A549 (cell line): ENCODE measurements around the gene DSCAML1. TPM values are rescaled to one million over a fixed set of nuclear protein-coding genes. Genes with fewer than 3 reads are reported as not detected.

Experiments used
- ATAC-seq, 2 experiments: fragments of 200-7000 bp in 1 of 2; fragments of >200 bp in 1 of 2; cut with Nextera tagmentation in 1 of 2; cut with Tn5 transposase in 1 of 2; 3 replicates each; pipeline versions ENCODE4 v1.8.0 to v1.9.1; 2018 to 2020; ENCODE audit warnings: mild to moderate bottlenecking in 1 of 2, moderate library complexity in 1 of 2
- CTCF ChIA-PET: fragments of 300-600 bp; sonication (Branson Sonifier 250); formaldehyde crosslinking; extraction: SDS; loops from one replicate; lab custom pipeline; 2021; ENCODE audit warnings: antibody characterized with exemption, inconsistent platforms; lab: Yijun Ruan, JAX
- POLR2A ChIA-PET: fragments of 350-600 bp; formaldehyde crosslinking; extraction: SDS; loops from one replicate; lab custom pipeline; 2021; ENCODE audit warnings: antibody characterized with exemption, inconsistent platforms; lab: Yijun Ruan, JAX
- DNase-seq, 2 experiments: peaks; one replicate each; pipeline versions ENCODE4 v3.0.0 to v3.0.0-alpha.2; 2011 to 2016; ENCODE audit warnings: low read depth in 1 of 2, low spot score in 1 of 2
- FAIRE-seq: peaks from 2 replicates; lab custom pipeline; 2011; peaks lifted over from hg19 to GRCh38; lab: Jason Lieb, UNC
- H3K27ac ChIP-seq, 2 experiments: fragments of >200 bp; sonication (Bioruptor Twin); formaldehyde crosslinking; 3 replicates each; pipeline ENCODE4 v1.5.1; 2016 to 2017
- H3K4me1 ChIP-seq: fragments of >200 bp; sonication (Bioruptor Twin); formaldehyde crosslinking; 3 replicates; pipeline ENCODE4 v1.6.1; 2016
- H3K4me2 ChIP-seq: fragments of >200 bp; sonication (Bioruptor Twin); formaldehyde crosslinking; 3 replicates; pipeline ENCODE4 v1.6.1; 2016
- H3K4me3 ChIP-seq: fragments of >200 bp; sonication (Bioruptor Twin); formaldehyde crosslinking; 3 replicates; pipeline ENCODE4 v1.5.1; 2016
- H3K9me3 ChIP-seq: fragments of >200 bp; sonication (Bioruptor Twin); formaldehyde crosslinking; 3 replicates; pipeline ENCODE4 v1.6.1; 2016
- CTCF ChIP-seq: fragments of >200 bp; sonication (Bioruptor Twin); formaldehyde crosslinking; IDR thresholded peaks from 3 replicates; pipeline ENCODE4 v1.5.1; 2016
- EHMT2 ChIP-seq: fragments of 200-600 bp; sonication (generic); IDR thresholded peaks from 2 replicates; pipeline ENCODE4 v1.6.1; 2016; ENCODE audit warnings: antibody characterized with exemption, low read depth, mild to moderate bottlenecking, moderate library complexity
- FOSL2 ChIP-seq, 2 experiments: fragments of 450-650 bp in 1 of 2; fragments of >200 bp in 1 of 2; sonication (Bioruptor Twin) in 1 of 2; formaldehyde crosslinking; IDR thresholded peaks; 2 replicates each; pipeline versions ENCODE4 v1.5.0 to v1.6.1; 2016 to 2020; ENCODE audit warnings: mild to moderate bottlenecking in 1 of 2, moderate library complexity in 1 of 2
- HEYL ChIP-seq: fragments of 250-450 bp; sonication (Bioruptor Pico); IDR thresholded peaks from 2 replicates; pipeline ENCODE4 v1.8.0; 2021; ENCODE audit warnings: mild to moderate bottlenecking, moderate library complexity
- HMGXB4 ChIP-seq: fragments of 250-450 bp; sonication (Bioruptor Pico); IDR thresholded peaks from 2 replicates; pipeline ENCODE4 v1.5.0; 2021; ENCODE audit warnings: mild to moderate bottlenecking, moderate library complexity, borderline replicate concordance
- HOXB13 ChIP-seq: fragments of 250-450 bp; sonication (Bioruptor Pico); IDR thresholded peaks from 2 replicates; pipeline ENCODE4 v1.5.0; 2020; ENCODE audit warnings: low read depth, mild to moderate bottlenecking, moderate library complexity
- HOXB5 ChIP-seq: fragments of 250-450 bp; sonication (Bioruptor Pico); IDR thresholded peaks from 2 replicates; pipeline ENCODE4 v1.5.0; 2020; ENCODE audit warnings: mild to moderate bottlenecking, moderate library complexity
- JUN ChIP-seq, 2 experiments: fragments of >200 bp; sonication (Bioruptor Twin); formaldehyde crosslinking; IDR thresholded peaks; 2 replicates in 1 of 2; 3 replicates in 1 of 2; pipeline ENCODE4 v1.6.1; 2016 to 2017
- JUNB ChIP-seq: fragments of >200 bp; sonication (Bioruptor Twin); formaldehyde crosslinking; IDR thresholded peaks from 2 replicates; pipeline ENCODE4 v1.6.1; 2016
- MAX ChIP-seq: IDR thresholded peaks from 2 replicates; pipeline ENCODE4 v1.6.1; 2012
- PHF8 ChIP-seq: fragments of 200-600 bp; sonication (generic); IDR thresholded peaks from 2 replicates; pipeline ENCODE4 v1.6.1; 2016; ENCODE audit warnings: low read depth, mild to moderate bottlenecking, antibody characterized with exemption, moderate library complexity, borderline replicate concordance
- RARB ChIP-seq: fragments of 250-450 bp; sonication (Bioruptor Pico); IDR thresholded peaks from 2 replicates; pipeline ENCODE4 v1.8.0; 2021; ENCODE audit warnings: mild to moderate bottlenecking, moderate library complexity
- RFX5 ChIP-seq: fragments of 450-650 bp; IDR thresholded peaks from 2 replicates; pipeline ENCODE4 v1.7.1; 2014; ENCODE audit warnings: antibody characterized with exemption, mild to moderate bottlenecking, moderate library complexity
- SMC3 ChIP-seq: fragments of >200 bp; sonication (Bioruptor Twin); formaldehyde crosslinking; IDR thresholded peaks from 3 replicates; pipeline ENCODE4 v1.6.1; 2018; ENCODE audit warnings: inconsistent platforms
- TP53 ChIP-seq: fragments of 250-450 bp; sonication (Bioruptor Pico); IDR thresholded peaks from 2 replicates; pipeline ENCODE4 v1.5.0; 2021; ENCODE audit warnings: mild to moderate bottlenecking, moderate library complexity
- USF2 ChIP-seq: fragments of 450-650 bp; IDR thresholded peaks from 2 replicates; pipeline ENCODE4 v1.6.1; 2014; ENCODE audit warnings: antibody characterized with exemption
- ZFP36 ChIP-seq: fragments of 450-650 bp; IDR thresholded peaks from 2 replicates; pipeline ENCODE4 v1.6.1; 2014; ENCODE audit warnings: borderline replicate concordance; ENCODE audit not compliant: partially characterized antibody
- WGBS: methylation state at CpG from one replicate; pipeline ENCODE4 v1.1.6; 2017; ENCODE audit errors: missing lambda C conversion rate; 5-methylcytosine and 5-hydroxymethylcytosine counted together
- polyA plus RNA-seq, 4 experiments: library from polyadenylated mRNA; depleted of rRNA in 3 of 4; stranded (reverse); fragments of >200 nt; fragmentation: RNase III in 1 of 4; extraction: RNeasy Plus Mini Kit Qiagen cat#74134 plus additional on column Dnase treatment in 1 of 4; gene quantifications; 2 replicates in 3 of 4; 3 replicates in 1 of 4; pipeline ENCODE4 v1.2.3, GENCODE V29; 2011 to 2017
- TF ChIP-seq, protein P1 (sequence below): fragments of >200 bp; sonication (Bioruptor Twin); formaldehyde crosslinking; IDR thresholded peaks from 2 replicates; pipeline ENCODE4 v1.6.1; 2016

The DSCAML1 gene
- polyA plus RNA-seq, 2 of the 4 experiments (the other 2 are of a cell fraction): 0.12 to 0.31 TPM

DNA sequence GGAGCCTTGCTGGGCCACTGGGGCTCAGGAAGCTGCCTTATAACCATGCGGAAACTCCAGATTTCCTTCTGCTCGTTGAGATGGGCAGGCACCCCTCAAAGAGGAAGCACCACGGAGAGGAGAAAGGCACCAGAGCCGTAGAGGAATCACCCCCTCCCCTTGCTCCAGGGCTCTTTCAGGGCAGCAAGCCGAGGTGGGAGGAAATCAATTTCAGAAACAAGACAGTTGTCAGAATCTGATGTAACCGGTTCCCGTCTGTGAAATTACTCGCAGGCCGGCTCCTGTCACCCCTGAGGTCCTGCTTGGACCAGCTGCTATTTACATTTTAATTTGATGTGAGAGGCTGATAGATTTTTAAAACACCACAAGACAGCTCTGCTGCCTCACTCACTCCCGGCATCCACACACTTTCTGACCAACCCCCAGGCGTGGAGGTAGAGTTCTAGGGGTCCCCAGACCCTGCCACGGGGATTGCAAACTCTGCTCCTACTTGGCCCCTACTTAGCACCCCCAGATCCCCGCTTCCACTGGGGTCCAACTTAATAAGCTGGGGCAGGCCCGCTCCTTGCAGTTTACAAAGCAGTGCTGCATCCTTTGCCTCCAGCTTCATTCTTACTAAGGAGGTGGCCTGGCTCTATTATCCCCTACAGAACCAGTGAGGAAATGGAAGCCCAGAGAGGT is 306.9 kb downstream of the DSCAML1 start:
- Histone ChIP-seq H3K9me3 (no peaks in the 10 kb centered on the region), H3K27ac (no peak overlapping the region), H3K4me1 (no peaks in the 10 kb centered on the region), H3K4me3 (no peak overlapping the region), H3K4me2 (no peak overlapping the region)
- 50% methylated on average over 11 of the region's 14 CpGs for WGBS
- TF ChIP-seq ZFP36: no peak
- no peak for TF ChIP-seq FOSL2 (IDR thresholded peaks at IDR 0.05)
- TF ChIP-seq FOSL2 (CRISPR knock-in tag; IDR thresholded peaks at IDR 0.05): no peak
- TF ChIP-seq USF2: no peak
- no peak for TF ChIP-seq RARB (CRISPR knock-in tag)
- no peak for TF ChIP-seq JUNB
- no peak for TF ChIP-seq EHMT2
- TF ChIP-seq, protein P1, sequence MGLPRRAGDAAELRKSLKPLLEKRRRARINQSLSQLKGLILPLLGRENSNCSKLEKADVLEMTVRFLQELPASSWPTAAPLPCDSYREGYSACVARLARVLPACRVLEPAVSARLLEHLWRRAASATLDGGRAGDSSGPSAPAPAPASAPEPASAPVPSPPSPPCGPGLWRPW: no peak
- TF ChIP-seq HEYL (CRISPR knock-in tag): no peak
- CTCF ChIA-PET: interaction anchor here (1.1 to 2.5 kb wide), 3 partner anchors 9 to 131 kb away, joined by 3 to 7 read pairs (median 3); no protein-coding TSS in a partner anchor
- FAIRE-seq: no peak
- POLR2A ChIA-PET: interaction anchor here (1.0 kb wide), 1 partner anchor 12 kb away, joined by 3 read pairs; no protein-coding TSS in a partner anchor
- no peak for DNase-seq
- ATAC-seq: no peak

DNA sequence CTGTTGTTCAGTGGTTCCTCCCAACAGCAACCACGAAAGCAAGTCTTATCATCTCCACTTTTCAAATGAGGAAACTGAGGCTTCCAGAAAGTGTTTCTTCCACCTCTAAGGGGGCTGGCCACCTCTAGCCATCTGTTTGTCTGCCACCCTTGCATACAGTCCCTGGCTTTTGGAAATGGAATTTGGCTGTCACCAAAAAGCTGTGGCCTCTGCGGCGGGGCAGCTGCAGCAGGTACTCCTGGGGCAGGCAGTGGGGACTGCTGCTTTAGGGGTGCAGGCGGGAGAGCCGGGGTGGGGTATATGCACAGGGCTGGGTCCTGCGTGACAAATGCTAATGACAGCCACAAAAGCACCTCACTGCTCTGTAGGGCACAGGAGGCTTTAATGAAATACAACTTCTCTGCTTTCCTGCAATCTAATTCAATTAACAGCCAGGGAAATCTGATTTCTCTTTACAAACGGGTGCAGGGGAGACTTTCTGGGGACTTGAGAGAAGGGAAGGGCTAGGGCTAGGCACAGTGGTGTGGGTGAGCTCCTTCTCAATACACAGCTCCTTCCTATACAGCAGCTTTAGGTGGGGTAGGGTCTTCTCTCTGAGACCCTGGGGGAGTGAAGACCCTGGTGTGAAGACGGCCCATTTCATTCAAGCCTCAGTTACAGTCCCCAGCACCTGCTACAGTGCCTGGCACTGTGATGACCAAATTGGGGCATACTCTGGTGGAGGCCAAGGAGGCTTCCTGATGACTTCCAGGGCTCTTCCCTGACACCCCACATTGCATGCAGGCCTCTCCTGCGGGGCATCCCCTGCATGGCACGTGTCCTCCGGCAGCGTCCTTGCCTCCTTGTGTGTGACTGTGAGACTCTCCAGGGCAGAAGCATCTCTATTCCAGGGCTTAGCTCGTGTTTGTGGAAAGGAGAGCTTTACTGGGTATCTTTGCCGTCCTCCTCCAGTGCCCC is 307.7 kb downstream of the DSCAML1 start:
- no peaks in the 10 kb centered on the region for H3K4me1 ChIP-seq
- POLR2A ChIA-PET: interaction anchor here (1.0 kb wide), 1 partner anchor 13 kb away, joined by 3 read pairs; no protein-coding TSS in a partner anchor
- 58% methylated on average over 6 of the region's 14 CpGs for WGBS
- ATAC-seq (no peak), FAIRE-seq (no peak), DNase-seq (no peak)
- no peak overlapping the region for H3K4me3 ChIP-seq
- TF ChIP-seq CTCF (no peak), PHF8 (no peak), JUN (IDR thresholded peaks at IDR 0.05) (no peak), MAX (no peak), TP53 (CRISPR knock-in tag) (no peak), HOXB5 (CRISPR knock-in tag) (no peak), SMC3 (no peak), HMGXB4 (CRISPR knock-in tag) (no peak), HOXB13 (CRISPR knock-in tag) (no peak), RFX5 (no peak)
- H3K4me2 ChIP-seq: no peak overlapping the region
- CTCF ChIA-PET: interaction anchor here (1.1 to 2.5 kb wide), 2 partner anchors 63 to 132 kb away, joined by 3 to 7 read pairs; no protein-coding TSS in a partner anchor
- H3K27ac ChIP-seq: no peak overlapping the region
- no peaks in the 10 kb centered on the region for H3K9me3 ChIP-seq
